ENCODE results near the gene LRRK2.
A peak's percentile ranks its signal among the peaks of the same experiment; 100 is the strongest.
"Not testable (repeated sequence)": the region's sequence is repeated elsewhere in the genome, so short reads cannot be mapped to it uniquely, and the experiment has no call there.

LRRK2 gene

GRCh38 chr12:40387279-40387678 lies 162.5 kb downstream of the LRRK2 start:
- H4K12ac ChIP-seq (ENCODE audit: low read depth, low read length); H4K8ac ChIP-seq (ENCODE audit: low read depth, low read length); H3K14ac ChIP-seq (ENCODE audit: low read length); H2AK5ac ChIP-seq (ENCODE audit: low read length); H3K36me3 ChIP-seq (ENCODE audit: control insufficient read depth in 1 of 2, insufficient read depth in 2 of 2, low read length in 2 of 2); H3K9ac ChIP-seq (ENCODE audit: low read length); H3K4me2 ChIP-seq (ENCODE audit: low read length); H3K23ac ChIP-seq (ENCODE audit: low read length); H3K27me3 ChIP-seq (ENCODE audit: insufficient read depth, low read length); H3K9me3 ChIP-seq (ENCODE audit: insufficient read depth, low read depth, low read length); H3K27ac ChIP-seq (ENCODE audit: low read depth, low read length); H3K79me2 ChIP-seq (ENCODE audit: control insufficient read depth, insufficient read depth, low read length, poor library complexity); H2AFZ ChIP-seq (ENCODE audit: insufficient read depth, low read length, poor library complexity); H2BK5ac ChIP-seq (ENCODE audit: low read depth, low read length, poor library complexity); H3K18ac ChIP-seq (ENCODE audit: low read length); H2BK12ac ChIP-seq (ENCODE audit: low read length); H4K91ac ChIP-seq (ENCODE audit: low read depth, low read length); H2BK120ac ChIP-seq (ENCODE audit: insufficient read depth, low read length, poor library complexity); H3K4me3 ChIP-seq (ENCODE audit: low read depth, low read length); H3K79me1 ChIP-seq (ENCODE audit: low read length); H3K4ac ChIP-seq (ENCODE audit: low read depth, low read length); H3K4me1 ChIP-seq (ENCODE audit: control insufficient read depth in 1 of 2, insufficient read depth in 2 of 2, low read length in 2 of 2): not testable (repeated sequence)
- DNase-seq = peak; percentile 64 to 75
- WGBS (ENCODE audit: extremely low coverage, insufficient coverage, insufficient read length) = no CpG with 5 or more reads among the region's 3 CpGs

- H3K23ac ChIP-seq (ENCODE audit: low read length) = no peak overlapping the region
- no peaks in the 10 kb centered on the region for H3K36me3 ChIP-seq (ENCODE audit: control insufficient read depth in 1 of 2, insufficient read depth in 2 of 2, low read length in 2 of 2)
- H3K18ac ChIP-seq (ENCODE audit: low read length) = no peak overlapping the region
- no peak overlapping the region for H3K9ac ChIP-seq (ENCODE audit: low read length)
- no peak overlapping the region for H4K91ac ChIP-seq (ENCODE audit: low read depth, low read length)
- H3K4me3 ChIP-seq (ENCODE audit: low read depth, low read length) = no peak overlapping the region
- H3K27ac ChIP-seq (ENCODE audit: low read depth, low read length) = no peak overlapping the region
- H4K8ac ChIP-seq (ENCODE audit: low read depth, low read length) = no peak overlapping the region
- WGBS (ENCODE audit: extremely low coverage, insufficient coverage, insufficient read length) = no CpG with 5 or more reads among the region's 2 CpGs
- no peaks in the 10 kb centered on the region for H3K79me1 ChIP-seq (ENCODE audit: low read length)
- H3K9me3 ChIP-seq (ENCODE audit: insufficient read depth, low read depth, low read length) = peaks cover 1% of the 10 kb centered on the region
- H2AK5ac ChIP-seq (ENCODE audit: low read length) = no peak overlapping the region
- H3K4me1 ChIP-seq (ENCODE audit: control insufficient read depth in 1 of 2, insufficient read depth in 2 of 2, low read length in 2 of 2) = no peaks in the 10 kb centered on the region
- H4K12ac ChIP-seq (ENCODE audit: low read depth, low read length) = no peak overlapping the region
- no peak overlapping the region for H3K4me2 ChIP-seq (ENCODE audit: low read length)
- H3K27me3 ChIP-seq (ENCODE audit: insufficient read depth, low read length) = no peaks in the 10 kb centered on the region
- no peak overlapping the region for H3K14ac ChIP-seq (ENCODE audit: low read length)
- H2BK5ac ChIP-seq (ENCODE audit: low read depth, low read length, poor library complexity) = no peak overlapping the region
- no peak overlapping the region for H3K4ac ChIP-seq (ENCODE audit: low read depth, low read length)
- no peak overlapping the region for H2AFZ ChIP-seq (ENCODE audit: insufficient read depth, low read length, poor library complexity)
- no peaks in the 10 kb centered on the region for H3K79me2 ChIP-seq (ENCODE audit: control insufficient read depth, insufficient read depth, low read length, poor library complexity)
- H2BK12ac ChIP-seq (ENCODE audit: low read length) = no peak overlapping the region
- H2BK120ac ChIP-seq (ENCODE audit: insufficient read depth, low read length, poor library complexity) = no peak overlapping the region
- no peak for DNase-seq
Observed at GRCh38 chr12:40390980-40391379, 166.2 kb downstream of the LRRK2 start.

GRCh38 chr12:40393026-40393425 lies 168.2 kb downstream of the LRRK2 start:
- H2BK5ac ChIP-seq (ENCODE audit: low read depth, low read length, poor library complexity) = no peak overlapping the region
- H2AK5ac ChIP-seq (ENCODE audit: low read length) = no peak overlapping the region
- H3K4me2 ChIP-seq (ENCODE audit: low read length) = no peak overlapping the region
- no peak overlapping the region for H2BK120ac ChIP-seq (ENCODE audit: insufficient read depth, low read length, poor library complexity)
- no peak overlapping the region for H4K12ac ChIP-seq (ENCODE audit: low read depth, low read length)
- no peak overlapping the region for H3K4ac ChIP-seq (ENCODE audit: low read depth, low read length)
- H3K79me2 ChIP-seq (ENCODE audit: control insufficient read depth, insufficient read depth, low read length, poor library complexity) = no peaks in the 10 kb centered on the region
- H3K9me3 ChIP-seq (ENCODE audit: insufficient read depth, low read depth, low read length) = peaks cover 1% of the 10 kb centered on the region
- no peaks in the 10 kb centered on the region for H3K27me3 ChIP-seq (ENCODE audit: insufficient read depth, low read length)
- no peak overlapping the region for H4K91ac ChIP-seq (ENCODE audit: low read depth, low read length)
- no peaks in the 10 kb centered on the region for H3K36me3 ChIP-seq (ENCODE audit: control insufficient read depth in 1 of 2, insufficient read depth in 2 of 2, low read length in 2 of 2)
- H3K79me1 ChIP-seq (ENCODE audit: low read length) = no peaks in the 10 kb centered on the region
- no peaks in the 10 kb centered on the region for H3K4me1 ChIP-seq (ENCODE audit: control insufficient read depth in 1 of 2, insufficient read depth in 2 of 2, low read length in 2 of 2)
- no peak overlapping the region for H3K18ac ChIP-seq (ENCODE audit: low read length)
- H3K4me3 ChIP-seq (ENCODE audit: low read depth, low read length) = no peak overlapping the region
- H3K14ac ChIP-seq (ENCODE audit: low read length) = no peak overlapping the region
- H3K9ac ChIP-seq (ENCODE audit: low read length) = no peak overlapping the region
- no peak overlapping the region for H3K27ac ChIP-seq (ENCODE audit: low read depth, low read length)
- no peak overlapping the region for H4K8ac ChIP-seq (ENCODE audit: low read depth, low read length)
- no peak overlapping the region for H2AFZ ChIP-seq (ENCODE audit: insufficient read depth, low read length, poor library complexity)
- no peak overlapping the region for H2BK12ac ChIP-seq (ENCODE audit: low read length)
- H3K23ac ChIP-seq (ENCODE audit: low read length) = no peak overlapping the region
- no peak for DNase-seq

- no peaks in the 10 kb centered on the region for H3K27me3 ChIP-seq (ENCODE audit: insufficient read depth, low read length)
- H3K4me2 ChIP-seq (ENCODE audit: low read length) = no peak overlapping the region
- no peak overlapping the region for H2BK120ac ChIP-seq (ENCODE audit: insufficient read depth, low read length, poor library complexity)
- no peak overlapping the region for H4K91ac ChIP-seq (ENCODE audit: low read depth, low read length)
- H3K9ac ChIP-seq (ENCODE audit: low read length) = no peak overlapping the region
- H3K4me1 ChIP-seq (ENCODE audit: control insufficient read depth in 1 of 2, insufficient read depth in 2 of 2, low read length in 2 of 2) = no peaks in the 10 kb centered on the region
- no peak overlapping the region for H2BK12ac ChIP-seq (ENCODE audit: low read length)
- H3K36me3 ChIP-seq (ENCODE audit: control insufficient read depth in 1 of 2, insufficient read depth in 2 of 2, low read length in 2 of 2) = no peaks in the 10 kb centered on the region
- H4K12ac ChIP-seq (ENCODE audit: low read depth, low read length) = no peak overlapping the region
- no peaks in the 10 kb centered on the region for H3K79me1 ChIP-seq (ENCODE audit: low read length)
- H2AFZ ChIP-seq (ENCODE audit: insufficient read depth, low read length, poor library complexity) = no peak overlapping the region
- no peak overlapping the region for H4K8ac ChIP-seq (ENCODE audit: low read depth, low read length)
- no peak overlapping the region for H3K18ac ChIP-seq (ENCODE audit: low read length)
- H3K14ac ChIP-seq (ENCODE audit: low read length) = no peak overlapping the region
- WGBS (ENCODE audit: extremely low coverage, insufficient coverage, insufficient read length) = no CpG with 5 or more reads among the region's 3 CpGs
- no peak overlapping the region for H3K27ac ChIP-seq (ENCODE audit: low read depth, low read length)
- no peak overlapping the region for H2BK5ac ChIP-seq (ENCODE audit: low read depth, low read length, poor library complexity)
- H3K9me3 ChIP-seq (ENCODE audit: insufficient read depth, low read depth, low read length) = no peaks in the 10 kb centered on the region
- no peak overlapping the region for H3K4me3 ChIP-seq (ENCODE audit: low read depth, low read length)
- no peaks in the 10 kb centered on the region for H3K79me2 ChIP-seq (ENCODE audit: control insufficient read depth, insufficient read depth, low read length, poor library complexity)
- H3K23ac ChIP-seq (ENCODE audit: low read length) = no peak overlapping the region
- H2AK5ac ChIP-seq (ENCODE audit: low read length) = no peak overlapping the region
- DNase-seq = no peak
- H3K4ac ChIP-seq (ENCODE audit: low read depth, low read length) = no peak overlapping the region
Observed at GRCh38 chr12:40399656-40400055, 174.9 kb downstream of the LRRK2 start.

- Histone ChIP-seq H4K12ac (ENCODE audit: low read depth, low read length) (no peak overlapping the region), H2AK5ac (ENCODE audit: low read length) (no peak overlapping the region), H3K4me2 (ENCODE audit: low read length) (no peak overlapping the region), H3K4me1 (ENCODE audit: control insufficient read depth in 1 of 2, insufficient read depth in 2 of 2, low read length in 2 of 2) (no peaks in the 10 kb centered on the region), H4K8ac (ENCODE audit: low read depth, low read length) (no peak overlapping the region), H3K27ac (ENCODE audit: low read depth, low read length) (no peak overlapping the region), H3K14ac (ENCODE audit: low read length) (no peak overlapping the region), H3K79me2 (ENCODE audit: control insufficient read depth, insufficient read depth, low read length, poor library complexity) (no peaks in the 10 kb centered on the region), H2AFZ (ENCODE audit: insufficient read depth, low read length, poor library complexity) (no peak overlapping the region), H3K4me3 (ENCODE audit: low read depth, low read length) (no peak overlapping the region), H2BK12ac (ENCODE audit: low read length) (no peak overlapping the region), H4K91ac (ENCODE audit: low read depth, low read length) (no peak overlapping the region), H3K79me1 (ENCODE audit: low read length) (no peaks in the 10 kb centered on the region), H3K9ac (ENCODE audit: low read length) (no peak overlapping the region), H3K27me3 (ENCODE audit: insufficient read depth, low read length) (no peaks in the 10 kb centered on the region), H3K4ac (ENCODE audit: low read depth, low read length) (no peak overlapping the region), H3K23ac (ENCODE audit: low read length) (no peak overlapping the region), H2BK5ac (ENCODE audit: low read depth, low read length, poor library complexity) (no peak overlapping the region), H3K18ac (ENCODE audit: low read length) (no peak overlapping the region), H3K9me3 (ENCODE audit: insufficient read depth, low read depth, low read length) (no peaks in the 10 kb centered on the region), H3K36me3 (ENCODE audit: control insufficient read depth in 1 of 2, insufficient read depth in 2 of 2, low read length in 2 of 2) (no peaks in the 10 kb centered on the region), H2BK120ac (ENCODE audit: insufficient read depth, low read length, poor library complexity) (no peak overlapping the region)
- no peak for DNase-seq
- WGBS (ENCODE audit: extremely low coverage, insufficient coverage, insufficient read length) = no CpG with 5 or more reads among the region's 8 CpGs
Observed at GRCh38 chr12:40405419-40405818, 180.6 kb downstream of the LRRK2 start.

All from trophoblast cell (in vitro differentiated cells and primary cell).